Right atrium auricular region (tissue), 2 donors: ENCODE data around the gene CEND1. TPM values are rescaled to one million over a fixed set of nuclear protein-coding genes. Genes with fewer than 3 reads are reported as not detected.

Experiments used
- DNase-seq: peaks from one replicate; pipeline ENCODE4 v3.0.0-alpha.2; 2019; ENCODE audit warnings: low spot score
- H3K27ac ChIP-seq, 2 donors: fragments of 200-600 bp; sonication (generic); 1 replicate in 1 of 2; 2 replicates in 1 of 2; pipeline ENCODE4 v1.5.1; 2016 to 2019
- H3K27me3 ChIP-seq, 2 donors: fragments of 200-600 bp; sonication (generic); one replicate each; pipeline versions ENCODE4 v1.5.1 to v1.6.0; 2017 to 2019
- H3K36me3 ChIP-seq: fragments of 200-600 bp; sonication (generic); one replicate; pipeline ENCODE4 v1.5.1; 2016
- H3K4me1 ChIP-seq, 2 donors: fragments of 200-600 bp; sonication (generic); one replicate each; pipeline versions ENCODE4 v1.5.1 to v1.6.0; 2017 to 2019
- H3K4me3 ChIP-seq, 2 donors: fragments of 200-600 bp; sonication (generic); 1 replicate in 1 of 2; 2 replicates in 1 of 2; pipeline ENCODE4 v1.5.1; 2017 to 2019; ENCODE audit warnings: mild to moderate bottlenecking in 1 of 2, moderate library complexity in 1 of 2
- H3K9me3 ChIP-seq, 2 donors: fragments of 200-600 bp; sonication (generic); one replicate each; pipeline ENCODE4 v1.5.1; 2019
- total RNA-seq, 2 donors: library from RNA; depleted of rRNA; stranded (reverse); fragments of >200 nt; gene quantifications; one replicate each; pipeline ENCODE4 v1.1.0, GENCODE V29; 2016
- TF ChIP-seq, protein P1 (sequence below), 2 donors: fragments of 200-600 bp; sonication (generic); IDR thresholded peaks; one replicate each; pipeline ENCODE4 v1.5.1; 2019; ENCODE audit warnings: antibody characterized with exemption in 2 of 2

Gene CEND1
- total RNA-seq, 2 donors from 2014 or later = 1.1 TPM; not detected in 1

DNA sequence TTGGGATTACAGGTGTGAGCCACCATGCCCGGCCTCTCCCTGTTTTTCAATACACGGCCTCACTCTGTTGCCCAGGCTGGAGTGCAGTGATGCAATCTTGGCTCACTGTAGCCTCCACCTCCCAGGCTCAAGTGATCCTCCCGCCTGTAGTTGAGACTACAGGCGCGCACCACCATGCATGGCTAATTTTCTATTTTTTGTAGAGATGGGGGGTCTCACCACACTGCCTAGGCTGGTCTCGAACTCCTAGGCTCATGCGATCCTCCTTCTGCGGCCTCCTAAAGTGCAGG, 24.1 kb downstream of the CEND1 start:
- Histone ChIP-seq H3K27ac (no peak overlapping the region), H3K4me1 (no peaks in the 10 kb centered on the region), H3K9me3 (no peaks in the 10 kb centered on the region), H3K4me3 (no peak overlapping the region), H3K36me3 (peaks cover 52% of the 10 kb centered on the region), H3K27me3 (no peaks in the 10 kb centered on the region)
- TF ChIP-seq, protein P1, sequence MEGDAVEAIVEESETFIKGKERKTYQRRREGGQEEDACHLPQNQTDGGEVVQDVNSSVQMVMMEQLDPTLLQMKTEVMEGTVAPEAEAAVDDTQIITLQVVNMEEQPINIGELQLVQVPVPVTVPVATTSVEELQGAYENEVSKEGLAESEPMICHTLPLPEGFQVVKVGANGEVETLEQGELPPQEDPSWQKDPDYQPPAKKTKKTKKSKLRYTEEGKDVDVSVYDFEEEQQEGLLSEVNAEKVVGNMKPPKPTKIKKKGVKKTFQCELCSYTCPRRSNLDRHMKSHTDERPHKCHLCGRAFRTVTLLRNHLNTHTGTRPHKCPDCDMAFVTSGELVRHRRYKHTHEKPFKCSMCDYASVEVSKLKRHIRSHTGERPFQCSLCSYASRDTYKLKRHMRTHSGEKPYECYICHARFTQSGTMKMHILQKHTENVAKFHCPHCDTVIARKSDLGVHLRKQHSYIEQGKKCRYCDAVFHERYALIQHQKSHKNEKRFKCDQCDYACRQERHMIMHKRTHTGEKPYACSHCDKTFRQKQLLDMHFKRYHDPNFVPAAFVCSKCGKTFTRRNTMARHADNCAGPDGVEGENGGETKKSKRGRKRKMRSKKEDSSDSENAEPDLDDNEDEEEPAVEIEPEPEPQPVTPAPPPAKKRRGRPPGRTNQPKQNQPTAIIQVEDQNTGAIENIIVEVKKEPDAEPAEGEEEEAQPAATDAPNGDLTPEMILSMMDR (IDR thresholded peaks at IDR 0.05) = no peak
- DNase-seq = no peak

DNA sequence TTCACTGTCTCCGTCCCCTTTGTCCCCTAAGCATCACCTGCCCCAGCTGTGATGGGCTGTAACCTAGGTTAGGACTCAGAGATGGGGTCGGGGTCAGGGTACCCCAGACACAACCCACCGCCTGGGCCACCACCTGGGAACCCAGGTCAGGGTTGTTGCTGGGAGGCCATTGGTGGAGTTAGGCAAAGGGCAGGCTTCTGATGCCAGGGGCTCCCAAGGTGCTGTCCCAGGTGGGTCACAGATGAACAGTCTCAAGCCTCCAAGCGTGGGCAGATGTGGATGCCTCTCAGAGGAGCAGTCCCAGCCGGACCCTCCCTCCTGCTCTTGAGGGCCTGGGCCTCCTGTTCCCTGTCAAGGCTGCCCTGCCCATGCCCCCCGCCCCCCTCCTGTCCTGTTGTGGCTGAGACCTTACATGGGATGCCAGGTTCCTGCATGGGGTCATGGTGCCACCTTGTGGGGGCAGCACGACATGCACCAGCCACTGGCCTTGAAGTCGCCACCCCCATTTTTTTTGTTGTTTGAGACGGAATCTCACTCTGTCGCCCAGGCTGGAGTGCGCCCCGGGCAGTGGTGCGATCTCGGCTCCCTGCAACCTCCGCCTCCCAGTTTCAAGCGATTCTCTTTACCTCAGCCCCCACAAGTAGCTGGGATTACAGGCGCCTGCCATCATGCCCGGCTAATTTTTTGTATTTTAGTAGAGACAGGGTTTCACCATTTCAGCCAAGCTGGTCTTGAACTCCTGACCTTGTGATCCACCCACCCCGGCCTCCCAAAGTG, 24.7 kb downstream of the CEND1 start:
- Histone ChIP-seq H3K9me3 (no peaks in the 10 kb centered on the region), H3K4me3 (no peak overlapping the region), H3K36me3 (peaks cover 53% of the 10 kb centered on the region), H3K27ac (no peak overlapping the region), H3K4me1 (no peaks in the 10 kb centered on the region), H3K27me3 (no peaks in the 10 kb centered on the region)
- no peak for DNase-seq
- TF ChIP-seq, protein P1 (IDR thresholded peaks at IDR 0.05) = peak; percentile 54 to 70

DNA sequence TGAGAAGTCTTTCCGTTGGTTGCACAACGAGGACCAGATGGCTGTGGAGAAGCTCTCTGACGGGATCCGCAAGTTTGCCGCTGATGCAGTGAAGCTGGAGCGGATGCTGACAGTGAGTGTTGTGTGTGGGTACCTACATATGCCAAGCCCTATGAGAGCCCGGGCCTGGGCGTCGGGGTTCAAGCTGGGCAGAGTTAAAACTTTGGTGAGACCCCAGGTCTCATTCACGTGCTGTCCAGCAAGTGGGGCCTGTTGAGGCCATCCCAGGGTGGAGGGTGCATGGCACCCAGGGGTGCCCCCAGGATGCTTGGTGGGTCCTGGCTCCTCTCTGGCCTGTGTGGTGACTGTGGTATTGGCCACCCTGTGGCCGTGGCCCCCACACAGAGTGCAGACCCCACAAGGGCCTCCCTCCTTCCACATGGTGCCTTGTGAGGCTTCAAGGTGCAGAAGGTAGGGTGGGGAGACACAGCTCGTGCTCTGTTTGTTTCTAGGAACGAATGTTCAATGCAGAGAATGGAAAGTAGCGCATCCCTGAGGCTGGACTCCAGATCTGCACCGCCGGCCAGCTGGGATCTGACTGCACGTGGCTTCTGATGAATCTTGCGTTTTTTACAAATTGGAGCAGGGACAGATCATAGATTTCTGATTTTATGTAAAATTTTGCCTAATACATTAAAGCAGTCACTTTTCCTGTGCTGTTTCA, 25.4 kb downstream of the CEND1 start:
- H3K4me1 ChIP-seq = no peaks in the 10 kb centered on the region
- no peak overlapping the region for H3K27ac ChIP-seq
- no peak for DNase-seq
- H3K36me3 ChIP-seq = peaks cover 60% of the 10 kb centered on the region
- no peaks in the 10 kb centered on the region for H3K27me3 ChIP-seq
- H3K9me3 ChIP-seq = no peaks in the 10 kb centered on the region
- no peak overlapping the region for H3K4me3 ChIP-seq
- TF ChIP-seq, protein P1 (IDR thresholded peaks at IDR 0.05) = no peak

DNA sequence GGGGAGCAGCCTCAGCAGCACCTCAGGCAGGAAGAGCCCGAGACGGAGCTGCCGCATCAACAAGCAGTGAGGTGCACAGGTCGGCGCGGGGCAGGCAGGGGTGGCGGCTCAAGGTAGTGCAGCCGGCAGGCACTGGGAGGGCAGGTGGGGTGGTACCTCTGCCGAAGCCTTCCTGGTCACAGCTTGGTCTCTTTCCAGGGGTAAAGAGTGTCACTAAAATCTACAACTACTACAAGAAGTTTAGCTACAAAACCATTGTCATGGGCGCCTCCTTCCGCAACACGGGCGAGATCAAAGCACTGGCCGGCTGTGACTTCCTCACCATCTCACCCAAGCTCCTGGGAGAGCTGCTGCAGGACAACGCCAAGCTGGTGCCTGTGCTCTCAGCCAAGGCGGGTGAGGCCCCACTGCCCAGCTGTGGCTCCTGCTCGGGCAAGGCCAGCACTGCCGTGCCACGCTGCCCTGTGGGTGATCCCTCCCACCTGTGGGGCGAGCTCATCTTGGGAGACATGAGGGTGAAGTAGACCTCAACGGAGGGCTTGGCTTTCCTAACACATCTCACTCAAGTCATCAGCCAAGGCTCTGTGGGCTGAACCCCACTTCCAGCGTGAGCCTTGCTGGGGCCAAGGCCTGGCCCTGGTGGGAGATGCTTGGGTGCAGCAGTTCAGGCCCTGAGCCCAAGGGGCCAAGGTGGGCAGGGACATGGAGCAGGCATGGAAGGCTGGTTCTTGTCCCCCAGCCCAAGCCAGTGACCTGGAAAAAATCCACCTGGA, 26.2 kb downstream of the CEND1 start:
- H3K27me3 ChIP-seq = no peaks in the 10 kb centered on the region
- no peaks in the 10 kb centered on the region for H3K4me1 ChIP-seq
- no peak overlapping the region for H3K4me3 ChIP-seq
- no peak overlapping the region for H3K27ac ChIP-seq
- peaks cover 68% of the 10 kb centered on the region for H3K36me3 ChIP-seq
- DNase-seq = no peak
- TF ChIP-seq, protein P1 (IDR thresholded peaks at IDR 0.05) = no peak
- H3K9me3 ChIP-seq = no peaks in the 10 kb centered on the region

DNA sequence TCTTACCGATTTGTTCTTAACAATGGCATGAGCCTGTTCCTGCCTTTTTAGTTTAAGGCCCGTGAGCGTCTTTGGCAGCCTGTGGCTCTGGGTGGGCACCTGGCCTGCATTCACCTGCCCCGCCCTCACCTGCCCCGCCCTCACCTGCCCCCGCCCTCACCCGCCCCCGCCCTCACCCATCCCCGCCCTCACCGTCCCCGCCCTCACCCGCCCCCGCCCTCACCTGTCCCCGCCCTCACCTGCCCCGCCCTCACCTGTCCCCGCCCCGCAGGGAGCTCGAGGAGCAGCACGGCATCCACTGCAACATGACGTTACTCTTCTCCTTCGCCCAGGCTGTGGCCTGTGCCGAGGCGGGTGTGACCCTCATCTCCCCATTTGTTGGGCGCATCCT, 26.8 kb downstream of the CEND1 start:
- H3K9me3 ChIP-seq = no peaks in the 10 kb centered on the region
- no peak overlapping the region for H3K27ac ChIP-seq
- TF ChIP-seq, protein P1 (IDR thresholded peaks at IDR 0.05) = no peak
- H3K36me3 ChIP-seq = peaks cover 69% of the 10 kb centered on the region
- no peaks in the 10 kb centered on the region for H3K4me1 ChIP-seq
- no peak for DNase-seq
- H3K4me3 ChIP-seq = no peak overlapping the region
- H3K27me3 ChIP-seq = no peaks in the 10 kb centered on the region
